ENCODE measurements around the gene SRL. TPM values are rescaled to one million over a fixed set of nuclear protein-coding genes. Genes with fewer than 3 reads are reported as not detected.

The SRL gene
- total and polyA plus RNA-seq, 2 experiments from 2014 or later: 1.1 TPM; not detected in 1

- Histone ChIP-seq H3K27me3 (no peaks in the 10 kb centered on the region), H3K79me2 (no peaks in the 10 kb centered on the region), H4K20me1 (ENCODE audit: insufficient read depth, poor library complexity, severe bottlenecking) (no peaks in the 10 kb centered on the region), H3K36me3 (replicated peaks; ENCODE audit: insufficient read depth, low read depth) (no peaks in the 10 kb centered on the region), H3K4me2 (no peak overlapping the region), H3K9me2 (replicated peaks; ENCODE audit: insufficient read depth) (no peaks in the 10 kb centered on the region), H3K4me1 (ENCODE audit: insufficient read depth) (no peaks in the 10 kb centered on the region), H2AFZ (no peak overlapping the region), H3K4me3 (no peak overlapping the region), H3K9me3 (ENCODE audit: low read depth) (no peaks in the 10 kb centered on the region), H3K27ac (no peak overlapping the region)
- 86% methylated on average over 14 of the region's 14 CpGs for WGBS (ENCODE audit: low lambda C conversion rate, missing lambda C conversion rate)
- DNase-seq (ENCODE audit: low spot score): no peak
- no peak for TF ChIP-seq CTCF (IDR thresholded peaks at IDR 0.05; ENCODE audit: poor library complexity)
- TF ChIP-seq EZH2phosphoT487 (IDR thresholded peaks at IDR 0.05; ENCODE audit: low read depth, severe bottlenecking, unreplicated experiment): no peak
- TF ChIP-seq EZH2 (IDR thresholded peaks at IDR 0.05; ENCODE audit: borderline replicate concordance): no peak
These were observed 9.1 kb downstream of the SRL start for GRCh38 chr16:4232541-4233386.

DNA sequence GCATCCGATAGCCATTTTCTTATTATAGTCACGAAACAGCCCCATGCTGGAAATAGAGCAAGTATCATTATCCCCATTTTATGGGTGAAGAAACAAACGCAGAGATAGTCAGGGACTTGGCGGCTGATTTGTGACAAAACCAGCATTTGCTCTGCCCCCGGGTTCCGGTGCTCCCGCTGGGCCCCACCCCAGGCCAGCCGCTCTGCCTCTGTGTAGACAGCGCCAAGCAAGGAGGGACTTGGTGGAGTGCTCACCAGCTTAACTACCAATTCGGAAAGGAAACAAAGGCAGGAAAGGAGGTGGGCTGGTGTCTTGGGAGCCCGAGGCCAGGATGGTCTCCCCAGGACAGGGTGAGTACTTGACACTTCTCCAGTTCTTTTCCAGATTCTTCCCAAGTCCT lies 10.0 kb downstream of the SRL start:
- no peaks in the 10 kb centered on the region for H3K36me3 ChIP-seq (replicated peaks; ENCODE audit: insufficient read depth, low read depth)

GRCh38 chr16:4231367-4231766 lies 10.5 kb downstream of the SRL start:
- no peak overlapping the region for H3K4me3 ChIP-seq
- H3K9me3 ChIP-seq (ENCODE audit: low read depth): no peaks in the 10 kb centered on the region
- no peaks in the 10 kb centered on the region for H3K79me2 ChIP-seq
- WGBS (ENCODE audit: low lambda C conversion rate, missing lambda C conversion rate): 92% methylated on average over 10 of the region's 10 CpGs
- DNase-seq (ENCODE audit: low spot score): no peak
- TF ChIP-seq CTCF (IDR thresholded peaks at IDR 0.05; ENCODE audit: poor library complexity): no peak
- TF ChIP-seq EZH2 (IDR thresholded peaks at IDR 0.05; ENCODE audit: borderline replicate concordance): no peak
- no peaks in the 10 kb centered on the region for H3K36me3 ChIP-seq (replicated peaks; ENCODE audit: insufficient read depth, low read depth)
- H3K27ac ChIP-seq: no peak overlapping the region
- no peak overlapping the region for H3K4me2 ChIP-seq
- no peaks in the 10 kb centered on the region for H3K27me3 ChIP-seq
- H2AFZ ChIP-seq: no peak overlapping the region
- H4K20me1 ChIP-seq (ENCODE audit: insufficient read depth, poor library complexity, severe bottlenecking): no peaks in the 10 kb centered on the region
- H3K4me1 ChIP-seq (ENCODE audit: insufficient read depth): no peaks in the 10 kb centered on the region
- no peaks in the 10 kb centered on the region for H3K9me2 ChIP-seq (replicated peaks; ENCODE audit: insufficient read depth)

More for the DNA sequence above, 10.0 kb downstream of the SRL start:
- no peak for DNase-seq (ENCODE audit: low spot score)
- TF ChIP-seq EZH2phosphoT487 (IDR thresholded peaks at IDR 0.05; ENCODE audit: low read depth, severe bottlenecking, unreplicated experiment): no peak
- no peak for TF ChIP-seq EZH2 (IDR thresholded peaks at IDR 0.05; ENCODE audit: borderline replicate concordance)
- no peak for TF ChIP-seq CTCF (IDR thresholded peaks at IDR 0.05; ENCODE audit: poor library complexity)
- Histone ChIP-seq H3K27ac (no peak overlapping the region), H3K9me3 (ENCODE audit: low read depth) (no peaks in the 10 kb centered on the region), H3K9me2 (replicated peaks; ENCODE audit: insufficient read depth) (no peaks in the 10 kb centered on the region), H3K4me2 (no peak overlapping the region), H3K27me3 (no peaks in the 10 kb centered on the region), H3K79me2 (no peaks in the 10 kb centered on the region), H2AFZ (no peak overlapping the region), H3K4me3 (no peak overlapping the region), H3K4me1 (ENCODE audit: insufficient read depth) (no peaks in the 10 kb centered on the region), H4K20me1 (ENCODE audit: insufficient read depth, poor library complexity, severe bottlenecking) (no peaks in the 10 kb centered on the region)
- 89% methylated on average over 11 of the region's 11 CpGs for whole genome bisulfite sequencing (ENCODE audit: low lambda C conversion rate, missing lambda C conversion rate)

Measured in hepatocyte (in vitro differentiated cells).